ENCODE measurements around the gene TES. TPM values are rescaled to one million over a fixed set of nuclear protein-coding genes. Genes with fewer than 3 reads are reported as not detected.

TES gene
- total RNA-seq, 1 donor from 2014 or later, result 63.4 TPM

GRCh38 chr7:116306409-116307048 lies 96.2 kb downstream of the TES start:
- Mint-ChIP-seq H3K4me1 (ENCODE audit: unreplicated experiment) (no peaks in the 10 kb centered on the region), H3K4me3 (ENCODE audit: unreplicated experiment) (no peak overlapping the region), H3K36me3 (ENCODE audit: low read depth, unreplicated experiment) (no peaks in the 10 kb centered on the region), H3K9me3 (ENCODE audit: unreplicated experiment) (no peaks in the 10 kb centered on the region), H3K27ac (ENCODE audit: unreplicated experiment) (no peak overlapping the region), H3K27me3 (ENCODE audit: unreplicated experiment) (no peaks in the 10 kb centered on the region)
- no peak for DNase-seq (ENCODE audit: low spot score)
- no peak for TF ChIP-seq CTCF (IDR thresholded peaks at IDR 0.05; ENCODE audit: unreplicated experiment)

DNA sequence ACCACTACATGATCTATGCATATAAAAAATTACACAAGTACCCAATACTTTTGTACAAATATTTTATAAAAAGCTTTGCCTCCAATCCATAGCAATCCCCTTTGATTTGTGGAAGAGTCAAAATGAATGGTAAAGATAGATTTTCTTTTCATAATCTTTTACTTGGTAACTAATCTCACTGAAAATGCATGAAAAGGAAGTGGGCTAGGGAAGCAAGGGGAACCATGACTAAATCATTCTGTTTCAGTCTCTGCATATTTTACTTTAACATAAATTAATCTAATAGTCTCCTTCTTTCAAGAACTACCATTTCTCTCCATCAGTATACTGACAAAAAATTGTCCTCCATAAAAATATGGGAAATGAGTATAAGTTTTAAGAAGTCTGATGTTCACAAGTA lies 96.9 kb downstream of the TES start:
- Mint-ChIP-seq H3K27me3 (ENCODE audit: unreplicated experiment) (no peaks in the 10 kb centered on the region), H3K36me3 (ENCODE audit: low read depth, unreplicated experiment) (no peaks in the 10 kb centered on the region), H3K9me3 (ENCODE audit: unreplicated experiment) (no peaks in the 10 kb centered on the region), H3K4me1 (ENCODE audit: unreplicated experiment) (no peaks in the 10 kb centered on the region), H3K27ac (ENCODE audit: unreplicated experiment) (no peak overlapping the region), H3K4me3 (ENCODE audit: unreplicated experiment) (no peak overlapping the region)
- no peak for TF ChIP-seq CTCF (IDR thresholded peaks at IDR 0.05; ENCODE audit: unreplicated experiment)
- DNase-seq (ENCODE audit: low spot score), result no peak

Other genes starting within 250 kb of the TES start
- 0.56 TPM for gene TFEC, start 179.8 kb upstream of the TES start, total RNA-seq (ENCODE audit: unreplicated experiment)

All from endothelial cell (in vitro differentiated cells).